H1 (cell line): ENCODE results near the gene TNS1. TPM values are rescaled to one million over a fixed set of nuclear protein-coding genes. Genes with fewer than 3 reads are reported as not detected.

Source experiments
- CHD7 ChIP-seq: fragments of 300-600 bp; sonication (generic); IDR thresholded peaks from 2 replicates; pipeline ENCODE4 v1.7.1; 2012; ENCODE audit warnings: low read length, moderate library complexity, mild to moderate bottlenecking, inconsistent platforms; ENCODE audit not compliant: insufficient replicate concordance
- EGR1 ChIP-seq: IDR thresholded peaks from 2 replicates; pipeline ENCODE4 v1.6.1; 2011; ENCODE audit warnings: low read depth, low read length, borderline replicate concordance
- EZH2 ChIP-seq: fragments of 200-600 bp; sonication (generic); IDR thresholded peaks from 2 replicates; pipeline ENCODE4 v1.7.1; 2012; ENCODE audit warnings: low read depth, mild to moderate bottlenecking, moderate library complexity, low read length, inconsistent platforms; ENCODE audit not compliant: severe bottlenecking
- JUND ChIP-seq: IDR thresholded peaks from 2 replicates; pipeline ENCODE4 v1.6.1; 2011; ENCODE audit warnings: mild to moderate bottlenecking, improper control_type of control experiment, low read length
- polyA plus RNA-seq, 7 experiments: library from polyadenylated mRNA; depleted of rRNA in 3 of 7; stranded (reverse) in 5 of 7; unstranded in 2 of 7; fragments of >200 nt in 5 of 7; fragments of 200-250 nt in 2 of 7; gene quantifications; 1 replicate in 5 of 7; 2 replicates in 1 of 7; 4 replicates in 1 of 7; pipeline versions ENCODE4 v1.2.1 to v1.2.3, GENCODE V29; 2011 to 2013; ENCODE audit warnings: missing spikeins in 2 of 7, mixed read lengths in 2 of 7
- total RNA-seq: library from RNA; stranded (reverse); fragmentation: NEBNext Ultra II Directional; extraction: Animal tissue kit (Norgen Biotek cat#: 25700); gene quantifications from 2 replicates; pipeline ENCODE4 v1.2.1, GENCODE V29; 2021

Gene TNS1
- total and polyA plus RNA-seq, 2 of the 8 experiments (the other 6 are each of a cell fraction or from before 2014, with no cell fraction given), result 1.5 to 5.1 TPM

DNA sequence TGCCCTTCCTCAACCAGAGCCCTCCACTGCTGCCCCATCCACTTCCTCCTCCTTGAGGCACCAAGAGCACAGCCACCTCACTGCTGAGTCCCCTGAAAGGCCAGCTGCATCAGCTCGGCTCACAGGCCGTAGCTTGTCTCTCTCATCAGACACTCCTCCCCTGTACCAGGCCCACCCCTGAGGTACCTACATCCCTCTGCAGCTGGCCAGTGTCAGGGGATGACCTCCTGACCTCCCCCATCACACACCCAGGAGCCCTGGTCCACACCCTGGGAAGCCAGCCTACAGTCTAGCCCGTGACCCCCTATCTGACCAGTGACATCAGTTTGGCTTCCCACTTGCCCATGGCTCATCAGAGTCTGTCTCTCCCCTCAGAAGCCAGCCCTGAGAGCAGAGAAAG, 205.6 kb downstream of the TNS1 start (continued):
- TF ChIP-seq CHD7 (no peak), EZH2 (no peak), EGR1 (no peak), JUND (no peak)
